ENCODE results near the gene SMPD3. TPM values are rescaled to one million over a fixed set of nuclear protein-coding genes. Genes with fewer than 3 reads are reported as not detected.

Gene SMPD3
- total RNA-seq, 1 experiment from 2014 or later: 1.4 TPM

DNA sequence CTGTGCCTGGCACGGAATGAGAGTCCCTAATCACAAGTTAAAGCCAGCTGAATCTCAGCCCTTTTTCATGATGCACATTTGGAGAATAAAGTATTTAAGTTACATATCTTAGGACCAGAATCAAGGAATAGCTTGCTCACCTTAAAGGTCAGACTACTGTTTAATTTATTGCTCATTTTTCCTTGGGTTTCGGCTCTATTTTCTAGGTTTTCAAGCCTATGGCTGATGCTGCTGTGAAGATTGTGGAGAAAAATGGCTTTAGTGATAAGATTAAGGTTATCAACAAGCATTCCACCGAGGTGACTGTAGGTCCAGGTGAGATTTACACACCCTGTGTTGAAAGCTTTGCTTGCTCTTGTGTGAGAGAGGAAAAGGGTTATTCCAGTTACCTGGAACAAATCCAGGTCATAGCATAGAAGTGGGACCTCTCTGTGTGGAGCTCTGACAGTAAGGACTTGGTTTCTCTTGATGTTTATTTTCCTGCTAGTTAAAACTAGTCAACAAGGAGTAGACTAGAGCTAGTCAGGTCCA is 119.4 kb downstream of the SMPD3 start (continued):
- TF ChIP-seq, protein P1, sequence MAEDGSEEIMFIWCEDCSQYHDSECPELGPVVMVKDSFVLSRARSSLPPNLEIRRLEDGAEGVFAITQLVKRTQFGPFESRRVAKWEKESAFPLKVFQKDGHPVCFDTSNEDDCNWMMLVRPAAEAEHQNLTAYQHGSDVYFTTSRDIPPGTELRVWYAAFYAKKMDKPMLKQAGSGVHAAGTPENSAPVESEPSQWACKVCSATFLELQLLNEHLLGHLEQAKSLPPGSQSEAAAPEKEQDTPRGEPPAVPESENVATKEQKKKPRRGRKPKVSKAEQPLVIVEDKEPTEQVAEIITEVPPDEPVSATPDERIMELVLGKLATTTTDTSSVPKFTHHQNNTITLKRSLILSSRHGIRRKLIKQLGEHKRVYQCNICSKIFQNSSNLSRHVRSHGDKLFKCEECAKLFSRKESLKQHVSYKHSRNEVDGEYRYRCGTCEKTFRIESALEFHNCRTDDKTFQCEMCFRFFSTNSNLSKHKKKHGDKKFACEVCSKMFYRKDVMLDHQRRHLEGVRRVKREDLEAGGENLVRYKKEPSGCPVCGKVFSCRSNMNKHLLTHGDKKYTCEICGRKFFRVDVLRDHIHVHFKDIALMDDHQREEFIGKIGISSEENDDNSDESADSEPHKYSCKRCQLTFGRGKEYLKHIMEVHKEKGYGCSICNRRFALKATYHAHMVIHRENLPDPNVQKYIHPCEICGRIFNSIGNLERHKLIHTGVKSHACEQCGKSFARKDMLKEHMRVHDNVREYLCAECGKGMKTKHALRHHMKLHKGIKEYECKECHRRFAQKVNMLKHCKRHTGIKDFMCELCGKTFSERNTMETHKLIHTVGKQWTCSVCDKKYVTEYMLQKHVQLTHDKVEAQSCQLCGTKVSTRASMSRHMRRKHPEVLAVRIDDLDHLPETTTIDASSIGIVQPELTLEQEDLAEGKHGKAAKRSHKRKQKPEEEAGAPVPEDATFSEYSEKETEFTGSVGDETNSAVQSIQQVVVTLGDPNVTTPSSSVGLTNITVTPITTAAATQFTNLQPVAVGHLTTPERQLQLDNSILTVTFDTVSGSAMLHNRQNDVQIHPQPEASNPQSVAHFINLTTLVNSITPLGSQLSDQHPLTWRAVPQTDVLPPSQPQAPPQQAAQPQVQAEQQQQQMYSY (CRISPR knock-in tag; IDR thresholded peaks at IDR 0.05): no peak

DNA sequence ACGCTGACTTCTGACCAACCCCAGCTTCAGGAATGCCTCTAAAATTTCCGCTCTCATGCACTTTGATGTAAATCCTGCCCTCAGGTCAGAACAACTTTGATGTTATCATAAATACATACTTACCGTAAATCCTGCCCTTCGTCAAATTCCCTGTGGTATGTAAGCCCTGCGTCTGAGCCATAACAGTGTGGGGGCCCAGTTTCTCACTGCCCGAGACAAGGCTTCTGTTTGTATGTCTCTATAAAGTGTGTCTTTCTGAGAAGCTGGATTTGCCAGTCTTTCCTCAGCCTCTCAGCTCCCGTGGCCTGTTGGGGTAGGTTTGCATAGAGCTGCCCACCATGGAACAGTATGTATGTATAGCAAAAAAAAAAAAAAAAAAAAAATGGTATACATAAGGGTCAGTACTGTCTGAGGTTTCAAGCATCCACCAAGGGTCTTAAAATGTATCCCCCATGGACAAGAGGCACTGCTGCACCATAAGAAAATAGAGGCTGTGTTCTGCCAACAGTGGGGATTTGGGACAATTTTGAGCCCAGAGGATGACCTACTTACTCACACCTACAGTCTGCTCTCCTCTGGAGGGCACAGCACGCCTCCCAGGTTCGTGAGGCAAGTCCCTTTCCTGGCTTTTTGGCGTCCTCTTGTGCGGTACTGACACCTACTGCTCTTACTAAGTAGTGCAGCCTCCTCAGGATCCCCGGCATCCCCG is 120.0 kb downstream of the SMPD3 start:
- peaks cover 17% of the 10 kb centered on the region for H3K36me3 Mint-ChIP-seq
- H3K27ac Mint-ChIP-seq: peak overlapping the region; percentile 80
- no peak overlapping the region for H3K4me3 Mint-ChIP-seq
- TF ChIP-seq, protein P1 (CRISPR knock-in tag; IDR thresholded peaks at IDR 0.05): 0 out of 2 replicates have a peak, but pooled peaks have one; percentile 25
- TF ChIP-seq RORB (CRISPR knock-in tag; IDR thresholded peaks at IDR 0.05) (no peak), ZNF396 (CRISPR knock-in tag; IDR thresholded peaks at IDR 0.05; ENCODE audit: borderline replicate concordance) (no peak), HMGA2 (CRISPR knock-in tag; IDR thresholded peaks at IDR 0.05) (no peak)
- TF ChIP-seq, protein P2, sequence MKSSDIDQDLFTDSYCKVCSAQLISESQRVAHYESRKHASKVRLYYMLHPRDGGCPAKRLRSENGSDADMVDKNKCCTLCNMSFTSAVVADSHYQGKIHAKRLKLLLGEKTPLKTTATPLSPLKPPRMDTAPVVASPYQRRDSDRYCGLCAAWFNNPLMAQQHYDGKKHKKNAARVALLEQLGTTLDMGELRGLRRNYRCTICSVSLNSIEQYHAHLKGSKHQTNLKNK (CRISPR knock-in tag; IDR thresholded peaks at IDR 0.05): no peak
- TF ChIP-seq, protein P3, sequence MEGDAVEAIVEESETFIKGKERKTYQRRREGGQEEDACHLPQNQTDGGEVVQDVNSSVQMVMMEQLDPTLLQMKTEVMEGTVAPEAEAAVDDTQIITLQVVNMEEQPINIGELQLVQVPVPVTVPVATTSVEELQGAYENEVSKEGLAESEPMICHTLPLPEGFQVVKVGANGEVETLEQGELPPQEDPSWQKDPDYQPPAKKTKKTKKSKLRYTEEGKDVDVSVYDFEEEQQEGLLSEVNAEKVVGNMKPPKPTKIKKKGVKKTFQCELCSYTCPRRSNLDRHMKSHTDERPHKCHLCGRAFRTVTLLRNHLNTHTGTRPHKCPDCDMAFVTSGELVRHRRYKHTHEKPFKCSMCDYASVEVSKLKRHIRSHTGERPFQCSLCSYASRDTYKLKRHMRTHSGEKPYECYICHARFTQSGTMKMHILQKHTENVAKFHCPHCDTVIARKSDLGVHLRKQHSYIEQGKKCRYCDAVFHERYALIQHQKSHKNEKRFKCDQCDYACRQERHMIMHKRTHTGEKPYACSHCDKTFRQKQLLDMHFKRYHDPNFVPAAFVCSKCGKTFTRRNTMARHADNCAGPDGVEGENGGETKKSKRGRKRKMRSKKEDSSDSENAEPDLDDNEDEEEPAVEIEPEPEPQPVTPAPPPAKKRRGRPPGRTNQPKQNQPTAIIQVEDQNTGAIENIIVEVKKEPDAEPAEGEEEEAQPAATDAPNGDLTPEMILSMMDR (IDR thresholded peaks at IDR 0.05): peak; percentile 76
- TF ChIP-seq, protein P4, sequence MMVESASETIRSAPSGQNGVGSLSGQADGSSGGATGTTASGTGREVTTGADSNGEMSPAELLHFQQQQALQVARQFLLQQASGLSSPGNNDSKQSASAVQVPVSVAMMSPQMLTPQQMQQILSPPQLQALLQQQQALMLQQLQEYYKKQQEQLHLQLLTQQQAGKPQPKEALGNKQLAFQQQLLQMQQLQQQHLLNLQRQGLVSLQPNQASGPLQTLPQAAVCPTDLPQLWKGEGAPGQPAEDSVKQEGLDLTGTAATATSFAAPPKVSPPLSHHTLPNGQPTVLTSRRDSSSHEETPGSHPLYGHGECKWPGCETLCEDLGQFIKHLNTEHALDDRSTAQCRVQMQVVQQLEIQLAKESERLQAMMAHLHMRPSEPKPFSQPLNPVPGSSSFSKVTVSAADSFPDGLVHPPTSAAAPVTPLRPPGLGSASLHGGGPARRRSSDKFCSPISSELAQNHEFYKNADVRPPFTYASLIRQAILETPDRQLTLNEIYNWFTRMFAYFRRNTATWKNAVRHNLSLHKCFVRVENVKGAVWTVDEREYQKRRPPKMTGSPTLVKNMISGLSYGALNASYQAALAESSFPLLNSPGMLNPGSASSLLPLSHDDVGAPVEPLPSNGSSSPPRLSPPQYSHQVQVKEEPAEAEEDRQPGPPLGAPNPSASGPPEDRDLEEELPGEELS (CRISPR knock-in tag; IDR thresholded peaks at IDR 0.05): no peak
- ChIA-PET POLR2A (interaction anchor here (1.8 kb wide), 1 partner anchor 17 kb away, joined by 5 read pairs; the partner anchor contains the start of genes PRMT7 and SLC7A6OS), CTCF (interaction anchor here (0.5 to 3.7 kb wide), 11 partner anchors 16 to 193 kb away, joined by 3 to 74 read pairs (median 3); partner anchors contain the start of genes PLA2G15 and SLC7A6)
- ATAC-seq (peak; percentile 100), DNase-seq (ENCODE audit: low spot score) (peak; percentile 84)
- H3K27me3 Mint-ChIP-seq (ENCODE audit: low read depth): no peaks in the 10 kb centered on the region
- no peaks in the 10 kb centered on the region for H3K9me3 Mint-ChIP-seq
- H3K4me1 Mint-ChIP-seq: no peaks in the 10 kb centered on the region; the same call in 1 of the 2 replicates

DNA sequence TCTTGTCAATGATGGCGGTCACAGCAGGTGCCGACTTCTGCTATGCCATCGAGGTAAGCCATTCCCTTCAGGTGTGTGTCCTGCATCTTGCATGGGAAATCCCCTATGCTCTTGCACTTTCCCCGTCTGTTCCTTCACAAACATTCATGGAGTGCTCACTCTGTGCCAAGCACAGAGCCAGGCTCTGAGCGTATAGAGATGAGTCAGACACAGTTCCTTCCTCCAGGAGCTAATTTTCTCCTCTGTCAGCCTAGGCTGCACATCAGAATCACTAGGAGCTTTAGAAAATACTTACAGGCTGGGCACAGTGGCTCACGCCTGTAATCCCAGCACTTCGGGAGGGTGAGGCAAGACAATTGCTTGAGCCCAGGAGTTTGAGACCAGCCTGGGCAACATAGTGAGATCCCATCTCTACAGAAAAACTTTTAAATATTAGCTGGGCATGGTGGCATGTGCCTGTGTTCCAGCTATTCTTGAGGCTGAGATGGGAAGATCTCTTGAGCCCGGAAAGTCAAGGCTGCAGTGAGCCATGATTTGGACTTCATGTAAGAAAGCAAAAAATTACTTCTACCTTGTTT is 123.4 kb downstream of the SMPD3 start:
- ChIA-PET CTCF (no interaction called here), POLR2A (no interaction called here)
- H3K9me3 Mint-ChIP-seq: no peaks in the 10 kb centered on the region
- ATAC-seq: no peak
- no peak for DNase-seq (ENCODE audit: low spot score)
- H3K36me3 Mint-ChIP-seq: peaks cover 17% of the 10 kb centered on the region
- H3K4me1 Mint-ChIP-seq: no peaks in the 10 kb centered on the region; the same call in 1 of the 2 replicates
- H3K27ac Mint-ChIP-seq: no peak overlapping the region
- H3K27me3 Mint-ChIP-seq (ENCODE audit: low read depth): no peaks in the 10 kb centered on the region
- H3K4me3 Mint-ChIP-seq: no peak overlapping the region
- TF ChIP-seq, protein P5, sequence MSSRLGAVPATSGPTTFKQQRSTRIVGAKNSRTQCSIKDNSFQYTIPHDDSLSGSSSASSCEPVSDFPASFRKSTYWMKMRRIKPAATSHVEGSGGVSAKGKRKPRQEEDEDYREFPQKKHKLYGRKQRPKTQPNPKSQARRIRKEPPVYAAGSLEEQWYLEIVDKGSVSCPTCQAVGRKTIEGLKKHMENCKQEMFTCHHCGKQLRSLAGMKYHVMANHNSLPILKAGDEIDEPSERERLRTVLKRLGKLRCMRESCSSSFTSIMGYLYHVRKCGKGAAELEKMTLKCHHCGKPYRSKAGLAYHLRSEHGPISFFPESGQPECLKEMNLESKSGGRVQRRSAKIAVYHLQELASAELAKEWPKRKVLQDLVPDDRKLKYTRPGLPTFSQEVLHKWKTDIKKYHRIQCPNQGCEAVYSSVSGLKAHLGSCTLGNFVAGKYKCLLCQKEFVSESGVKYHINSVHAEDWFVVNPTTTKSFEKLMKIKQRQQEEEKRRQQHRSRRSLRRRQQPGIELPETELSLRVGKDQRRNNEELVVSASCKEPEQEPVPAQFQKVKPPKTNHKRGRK (CRISPR knock-in tag; IDR thresholded peaks at IDR 0.05; ENCODE audit: borderline replicate concordance): no peak
- no peak for TF ChIP-seq FOXK1 (CRISPR knock-in tag; IDR thresholded peaks at IDR 0.05)
- no peak for TF ChIP-seq FOXP1 (CRISPR knock-in tag; IDR thresholded peaks at IDR 0.05; ENCODE audit: borderline replicate concordance)
- TF ChIP-seq, protein P6, sequence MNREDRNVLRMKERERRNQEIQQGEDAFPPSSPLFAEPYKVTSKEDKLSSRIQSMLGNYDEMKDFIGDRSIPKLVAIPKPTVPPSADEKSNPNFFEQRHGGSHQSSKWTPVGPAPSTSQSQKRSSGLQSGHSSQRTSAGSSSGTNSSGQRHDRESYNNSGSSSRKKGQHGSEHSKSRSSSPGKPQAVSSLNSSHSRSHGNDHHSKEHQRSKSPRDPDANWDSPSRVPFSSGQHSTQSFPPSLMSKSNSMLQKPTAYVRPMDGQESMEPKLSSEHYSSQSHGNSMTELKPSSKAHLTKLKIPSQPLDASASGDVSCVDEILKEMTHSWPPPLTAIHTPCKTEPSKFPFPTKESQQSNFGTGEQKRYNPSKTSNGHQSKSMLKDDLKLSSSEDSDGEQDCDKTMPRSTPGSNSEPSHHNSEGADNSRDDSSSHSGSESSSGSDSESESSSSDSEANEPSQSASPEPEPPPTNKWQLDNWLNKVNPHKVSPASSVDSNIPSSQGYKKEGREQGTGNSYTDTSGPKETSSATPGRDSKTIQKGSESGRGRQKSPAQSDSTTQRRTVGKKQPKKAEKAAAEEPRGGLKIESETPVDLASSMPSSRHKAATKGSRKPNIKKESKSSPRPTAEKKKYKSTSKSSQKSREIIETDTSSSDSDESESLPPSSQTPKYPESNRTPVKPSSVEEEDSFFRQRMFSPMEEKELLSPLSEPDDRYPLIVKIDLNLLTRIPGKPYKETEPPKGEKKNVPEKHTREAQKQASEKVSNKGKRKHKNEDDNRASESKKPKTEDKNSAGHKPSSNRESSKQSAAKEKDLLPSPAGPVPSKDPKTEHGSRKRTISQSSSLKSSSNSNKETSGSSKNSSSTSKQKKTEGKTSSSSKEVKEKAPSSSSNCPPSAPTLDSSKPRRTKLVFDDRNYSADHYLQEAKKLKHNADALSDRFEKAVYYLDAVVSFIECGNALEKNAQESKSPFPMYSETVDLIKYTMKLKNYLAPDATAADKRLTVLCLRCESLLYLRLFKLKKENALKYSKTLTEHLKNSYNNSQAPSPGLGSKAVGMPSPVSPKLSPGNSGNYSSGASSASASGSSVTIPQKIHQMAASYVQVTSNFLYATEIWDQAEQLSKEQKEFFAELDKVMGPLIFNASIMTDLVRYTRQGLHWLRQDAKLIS (CRISPR knock-in tag; IDR thresholded peaks at IDR 0.05; ENCODE audit: borderline replicate concordance): no peak

Measured in WTC11 (cell line).